SK-N-SH (cell line): ENCODE data around the gene SZT2. TPM values are rescaled to one million over a fixed set of nuclear protein-coding genes. Genes with fewer than 3 reads are reported as not detected.

Experiments used
- CTCF ChIA-PET: fragments of 300-600, 350-600 bp; formaldehyde crosslinking; extraction: SDS; loops from one replicate; lab custom pipeline; 2021; lab: Yijun Ruan, JAX
- POLR2A ChIA-PET: fragments of 350-600 bp; sonication (Branson Sonifier 250); formaldehyde crosslinking; extraction: SDS; loops from one replicate; lab custom pipeline; 2020; ENCODE audit warnings: antibody characterized with exemption, inconsistent platforms; lab: Yijun Ruan, JAX
- DNase-seq: peaks from one replicate; pipeline ENCODE4 v3.0.0; 2012
- H2AFZ ChIP-seq: fragments of 200-600 bp; sonication (generic); 2 replicates; pipeline ENCODE4 v1.8.1; 2016; ENCODE audit warnings: antibody characterized with exemption, mild to moderate bottlenecking, low read depth
- H3F3A ChIP-seq: fragments of 200-600 bp; sonication (generic); replicated peaks from 2 replicates; pipeline ENCODE3; 2016; ENCODE audit warnings: antibody characterized with exemption, mild to moderate bottlenecking; ENCODE audit not compliant: insufficient read depth
- H3K27ac ChIP-seq, 2 experiments: fragments of 200-500 bp in 1 of 2; fragments of 200-600 bp in 1 of 2; sonication (Bioruptor generic) in 1 of 2; sonication (generic), shearing (Covaris generic) in 1 of 2; 2 replicates each; pipeline versions ENCODE4 v1.5.1 to v1.6.1; 2014 to 2016; ENCODE audit warnings: low read depth in 2 of 2, inconsistent platforms in 1 of 2, low read length in 1 of 2, mild to moderate bottlenecking in 1 of 2, mixed read lengths in 1 of 2
- H3K27me3 ChIP-seq: fragments of 200-600 bp; sonication (generic), shearing (Covaris generic); 2 replicates; pipeline ENCODE4 v1.6.1; 2016; ENCODE audit warnings: mixed run types; ENCODE audit not compliant: insufficient read depth
- H3K36me3 ChIP-seq, 2 experiments: fragments of 200-500 bp in 1 of 2; fragments of 200-600 bp in 1 of 2; sonication (Bioruptor generic) in 1 of 2; sonication (generic) in 1 of 2; replicated peaks in 1 of 2; 2 replicates each; pipeline versions ENCODE3 to v1.5.1; 2014 to 2016; ENCODE audit warnings: low read length in 1 of 2, mild to moderate bottlenecking in 1 of 2; ENCODE audit not compliant: insufficient read depth in 2 of 2, control insufficient read depth in 1 of 2
- H3K4me1 ChIP-seq, 2 experiments: fragments of 200-500 bp in 1 of 2; fragments of 200-600 bp in 1 of 2; sonication (Bioruptor generic) in 1 of 2; sonication (generic), shearing (Covaris generic) in 1 of 2; 2 replicates each; pipeline versions ENCODE4 v1.5.1 to v1.6.1; 2014 to 2016; ENCODE audit warnings: low read depth in 1 of 2, low read length in 1 of 2, mixed run types in 1 of 2; ENCODE audit not compliant: insufficient read depth in 2 of 2, control insufficient read depth in 1 of 2
- H3K4me2 ChIP-seq: fragments of 200-600 bp; sonication (generic), shearing (Covaris generic); 2 replicates; pipeline ENCODE4 v1.6.1; 2017; ENCODE audit warnings: mixed run types
- H3K4me3 ChIP-seq, 2 experiments: fragments of 200-500 bp in 1 of 2; fragments of 200-600 bp in 1 of 2; sonication (Bioruptor generic) in 1 of 2; sonication (generic), shearing (Covaris generic) in 1 of 2; 2 replicates each; pipeline versions ENCODE4 v1.5.1 to v1.8.1; 2014 to 2016; ENCODE audit warnings: low read depth in 2 of 2, inconsistent platforms in 1 of 2, low read length in 1 of 2, mild to moderate bottlenecking in 1 of 2, mixed read lengths in 1 of 2, moderate library complexity in 1 of 2
- H3K79me2 ChIP-seq: fragments of 200-600 bp; sonication (generic); 2 replicates; pipeline ENCODE4 v1.8.1; 2017; ENCODE audit warnings: mild to moderate bottlenecking; ENCODE audit not compliant: insufficient read depth
- H3K9ac ChIP-seq: fragments of 200-600 bp; sonication (generic); 2 replicates; pipeline ENCODE4 v1.6.1; 2017; ENCODE audit warnings: mixed run types
- H3K9me2 ChIP-seq: fragments of 200-600 bp; sonication (generic); 2 replicates; pipeline ENCODE4 v1.6.1; 2017; ENCODE audit warnings: mixed run types
- H3K9me3 ChIP-seq: fragments of 200-600 bp; sonication (generic); 2 replicates; pipeline ENCODE4 v1.6.1; 2017; ENCODE audit warnings: mixed run types, mild to moderate bottlenecking, moderate library complexity
- H4K20me1 ChIP-seq: fragments of 200-600 bp; sonication (generic); 2 replicates; pipeline ENCODE4 v1.6.1; 2017; ENCODE audit warnings: mild to moderate bottlenecking, mixed run types; ENCODE audit not compliant: insufficient read depth
- CHD2 ChIP-seq: fragments of 150-350 bp; IDR thresholded peaks from 2 replicates; pipeline ENCODE4 v1.6.1; 2018; ENCODE audit warnings: low read length; ENCODE audit not compliant: partially characterized antibody
- ELF1 ChIP-seq: IDR thresholded peaks from 2 replicates; pipeline ENCODE4 v1.4.0; 2012
- EZH2phosphoT487 ChIP-seq: fragments of 200-600 bp; sonication (generic); IDR thresholded peaks from 2 replicates; pipeline ENCODE4 v1.6.1; 2017; ENCODE audit warnings: low read depth, mixed run types, mild to moderate bottlenecking, antibody characterized with exemption, moderate library complexity, borderline replicate concordance
- FOSL2 ChIP-seq: IDR thresholded peaks from 2 replicates; pipeline ENCODE4 v1.4.0; 2012; ENCODE audit warnings: low read depth, mild to moderate bottlenecking, moderate library complexity, borderline replicate concordance
- FOXJ3 ChIP-seq: sonication (generic); formaldehyde crosslinking; IDR thresholded peaks from 2 replicates; pipeline ENCODE4 v1.5.1; 2020; ENCODE audit warnings: mild to moderate bottlenecking, missing genetic modification reagents
- FOXM1 ChIP-seq: IDR thresholded peaks from 2 replicates; pipeline ENCODE4 v1.4.0; 2012; ENCODE audit warnings: low read depth, mild to moderate bottlenecking
- GABPA ChIP-seq: IDR thresholded peaks from 2 replicates; pipeline ENCODE4 v1.4.0; 2012; ENCODE audit warnings: low read depth, mild to moderate bottlenecking
- GATA2 ChIP-seq: sonication (generic); formaldehyde crosslinking; IDR thresholded peaks from 2 replicates; pipeline ENCODE4 v1.5.0; 2020; ENCODE audit warnings: mild to moderate bottlenecking, missing genetic modification reagents
- JUND ChIP-seq: IDR thresholded peaks from 2 replicates; pipeline ENCODE4 v1.4.0; 2012
- MXI1 ChIP-seq: IDR thresholded peaks from 2 replicates; pipeline ENCODE4 v1.6.1; 2012; ENCODE audit warnings: mild to moderate bottlenecking, low read depth, low read length, improper control_type of control experiment
- NFIC ChIP-seq: IDR thresholded peaks from 2 replicates; pipeline ENCODE4 v1.4.0; 2012; ENCODE audit warnings: borderline replicate concordance
- NRF1 ChIP-seq: IDR thresholded peaks from 2 replicates; pipeline ENCODE4 v1.6.1; 2012; ENCODE audit warnings: low read depth, mild to moderate bottlenecking, low read length
- PBX3 ChIP-seq: IDR thresholded peaks from 2 replicates; pipeline ENCODE4; 2012
- RAD21 ChIP-seq: IDR thresholded peaks from 2 replicates; pipeline ENCODE4 v1.6.1; 2012; ENCODE audit warnings: mild to moderate bottlenecking, low read length
- RCOR1 ChIP-seq: fragments of 150-350 bp; IDR thresholded peaks from 2 replicates; pipeline ENCODE4 v1.6.1; 2017; ENCODE audit warnings: antibody characterized with exemption, low read length
- RFX5 ChIP-seq: IDR thresholded peaks from 2 replicates; pipeline ENCODE4 v1.6.1; 2012; ENCODE audit warnings: mild to moderate bottlenecking, improper control_type of control experiment, low read length
- SMC3 ChIP-seq: IDR thresholded peaks from 2 replicates; pipeline ENCODE4 v1.6.1; 2012; ENCODE audit warnings: low read depth, low read length, improper control_type of control experiment
- TAF1 ChIP-seq: IDR thresholded peaks from 2 replicates; pipeline ENCODE4 v1.6.1; 2012; ENCODE audit warnings: low read depth, mild to moderate bottlenecking, low read length, moderate library complexity, borderline replicate concordance
- TCF12 ChIP-seq: IDR thresholded peaks from 2 replicates; pipeline ENCODE4 v1.4.0; 2012
- USF1 ChIP-seq: IDR thresholded peaks from 2 replicates; pipeline ENCODE4 v1.4.0; 2012; ENCODE audit warnings: low read depth, borderline replicate concordance
- YY1 ChIP-seq: IDR thresholded peaks from 2 replicates; pipeline ENCODE4 v1.4.0; 2012; ENCODE audit warnings: low read depth, mild to moderate bottlenecking
- WGBS: methylation state at CpG from one replicate; pipeline ENCODE4 v1.1.6; 2017; ENCODE audit warnings: low lambda C conversion rate; 5-methylcytosine and 5-hydroxymethylcytosine counted together
- polyA plus RNA-seq, 3 experiments: library from polyadenylated mRNA; depleted of rRNA; stranded (reverse); fragments of >200 nt; gene quantifications; 2 replicates each; pipeline ENCODE4 v1.2.3, GENCODE V29; 2012
- TF ChIP-seq, protein P1 (sequence below): IDR thresholded peaks from 2 replicates; pipeline ENCODE4 v1.6.1; 2012; ENCODE audit warnings: mild to moderate bottlenecking, low read depth, low read length, moderate library complexity
- TF ChIP-seq, protein P2 (sequence below): IDR thresholded peaks from 2 replicates; pipeline ENCODE4 v1.4.0; 2012; ENCODE audit warnings: low read depth, borderline replicate concordance

SZT2 gene
- polyA plus RNA-seq, 1 of the 3 experiments (the other 2 are of a cell fraction), result 12.9 TPM

DNA sequence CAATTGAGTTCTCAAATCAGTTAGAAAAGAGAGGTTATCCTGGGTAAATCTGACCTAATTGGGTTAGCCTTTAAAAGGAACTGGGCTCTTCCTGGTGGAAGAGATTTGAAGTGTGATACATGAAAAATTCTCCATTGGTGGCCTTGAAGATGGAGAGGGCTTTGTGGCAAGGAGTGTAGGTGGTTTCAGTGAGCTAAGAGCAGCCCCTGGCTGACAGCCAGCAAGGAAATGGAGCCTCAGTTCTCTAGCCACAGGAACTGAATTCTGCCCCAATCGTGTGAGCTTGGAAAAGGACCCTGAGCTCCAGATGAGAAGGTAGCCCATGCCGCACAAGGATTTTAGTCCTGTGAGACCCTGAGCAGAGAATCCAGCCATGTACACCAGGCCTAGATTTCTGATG lies 76.7 kb downstream of the SZT2 start (continued):
- TF ChIP-seq GATA2 (CRISPR knock-in tag), result no peak
- TF ChIP-seq TCF12, result no peak
- no peak for TF ChIP-seq FOXM1
- no peak for TF ChIP-seq NFIC
- TF ChIP-seq, protein P1, sequence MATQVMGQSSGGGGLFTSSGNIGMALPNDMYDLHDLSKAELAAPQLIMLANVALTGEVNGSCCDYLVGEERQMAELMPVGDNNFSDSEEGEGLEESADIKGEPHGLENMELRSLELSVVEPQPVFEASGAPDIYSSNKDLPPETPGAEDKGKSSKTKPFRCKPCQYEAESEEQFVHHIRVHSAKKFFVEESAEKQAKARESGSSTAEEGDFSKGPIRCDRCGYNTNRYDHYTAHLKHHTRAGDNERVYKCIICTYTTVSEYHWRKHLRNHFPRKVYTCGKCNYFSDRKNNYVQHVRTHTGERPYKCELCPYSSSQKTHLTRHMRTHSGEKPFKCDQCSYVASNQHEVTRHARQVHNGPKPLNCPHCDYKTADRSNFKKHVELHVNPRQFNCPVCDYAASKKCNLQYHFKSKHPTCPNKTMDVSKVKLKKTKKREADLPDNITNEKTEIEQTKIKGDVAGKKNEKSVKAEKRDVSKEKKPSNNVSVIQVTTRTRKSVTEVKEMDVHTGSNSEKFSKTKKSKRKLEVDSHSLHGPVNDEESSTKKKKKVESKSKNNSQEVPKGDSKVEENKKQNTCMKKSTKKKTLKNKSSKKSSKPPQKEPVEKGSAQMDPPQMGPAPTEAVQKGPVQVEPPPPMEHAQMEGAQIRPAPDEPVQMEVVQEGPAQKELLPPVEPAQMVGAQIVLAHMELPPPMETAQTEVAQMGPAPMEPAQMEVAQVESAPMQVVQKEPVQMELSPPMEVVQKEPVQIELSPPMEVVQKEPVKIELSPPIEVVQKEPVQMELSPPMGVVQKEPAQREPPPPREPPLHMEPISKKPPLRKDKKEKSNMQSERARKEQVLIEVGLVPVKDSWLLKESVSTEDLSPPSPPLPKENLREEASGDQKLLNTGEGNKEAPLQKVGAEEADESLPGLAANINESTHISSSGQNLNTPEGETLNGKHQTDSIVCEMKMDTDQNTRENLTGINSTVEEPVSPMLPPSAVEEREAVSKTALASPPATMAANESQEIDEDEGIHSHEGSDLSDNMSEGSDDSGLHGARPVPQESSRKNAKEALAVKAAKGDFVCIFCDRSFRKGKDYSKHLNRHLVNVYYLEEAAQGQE, result no peak
- TF ChIP-seq ELF1, result no peak

GRCh38 chr1:43468414-43468813 lies 78.7 kb downstream of the SZT2 start:
- no peak overlapping the region for H3K27ac ChIP-seq
- H3K27me3 ChIP-seq, result no peaks in the 10 kb centered on the region
- H4K20me1 ChIP-seq, result no peaks in the 10 kb centered on the region
- 86% methylated on average over 1 of the region's 3 CpGs for WGBS
- no peak for TF ChIP-seq FOSL2
- TF ChIP-seq RAD21, result no peak
- TF ChIP-seq FOXJ3 (CRISPR knock-in tag), result no peak
- no peak for TF ChIP-seq NRF1
- TF ChIP-seq JUND, result no peak
- TF ChIP-seq EZH2phosphoT487, result no peak
- TF ChIP-seq, protein P2, sequence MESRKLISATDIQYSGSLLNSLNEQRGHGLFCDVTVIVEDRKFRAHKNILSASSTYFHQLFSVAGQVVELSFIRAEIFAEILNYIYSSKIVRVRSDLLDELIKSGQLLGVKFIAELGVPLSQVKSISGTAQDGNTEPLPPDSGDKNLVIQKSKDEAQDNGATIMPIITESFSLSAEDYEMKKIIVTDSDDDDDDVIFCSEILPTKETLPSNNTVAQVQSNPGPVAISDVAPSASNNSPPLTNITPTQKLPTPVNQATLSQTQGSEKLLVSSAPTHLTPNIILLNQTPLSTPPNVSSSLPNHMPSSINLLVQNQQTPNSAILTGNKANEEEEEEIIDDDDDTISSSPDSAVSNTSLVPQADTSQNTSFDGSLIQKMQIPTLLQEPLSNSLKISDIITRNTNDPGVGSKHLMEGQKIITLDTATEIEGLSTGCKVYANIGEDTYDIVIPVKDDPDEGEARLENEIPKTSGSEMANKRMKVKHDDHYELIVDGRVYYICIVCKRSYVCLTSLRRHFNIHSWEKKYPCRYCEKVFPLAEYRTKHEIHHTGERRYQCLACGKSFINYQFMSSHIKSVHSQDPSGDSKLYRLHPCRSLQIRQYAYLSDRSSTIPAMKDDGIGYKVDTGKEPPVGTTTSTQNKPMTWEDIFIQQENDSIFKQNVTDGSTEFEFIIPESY, result no peak
- TF ChIP-seq TAF1, result no peak
- TF ChIP-seq FOXM1, result no peak
- no peak for TF ChIP-seq MXI1
- TF ChIP-seq RCOR1, result no peak
- TF ChIP-seq GATA2 (CRISPR knock-in tag), result no peak
- no peak for TF ChIP-seq USF1
- no peak for TF ChIP-seq SMC3
- no peak for TF ChIP-seq RFX5
- TF ChIP-seq ELF1, result no peak
- no peak for TF ChIP-seq PBX3
- TF ChIP-seq GABPA, result no peak
- no peak for TF ChIP-seq CHD2
- TF ChIP-seq YY1, result no peak
- ChIA-PET POLR2A (no interaction called here), CTCF (interaction anchor here (1.3 kb wide), 1 partner anchor 466 kb away, joined by 3 read pairs; no protein-coding TSS in a partner anchor)
- H3K9ac ChIP-seq, result no peak overlapping the region
- H3K9me3 ChIP-seq, result no peaks in the 10 kb centered on the region
- no peak overlapping the region for H3K4me3 ChIP-seq
- H3K4me1 ChIP-seq, result peaks cover 14 to 26% of the 10 kb centered on the region in 2 experiments
- no peak overlapping the region for H2AFZ ChIP-seq
- H3K9me2 ChIP-seq, result no peaks in the 10 kb centered on the region
- H3K79me2 ChIP-seq, result no peaks in the 10 kb centered on the region
- H3K4me2 ChIP-seq, result no peak overlapping the region
- DNase-seq, result no peak
- no peaks in the 10 kb centered on the region for H3K36me3 ChIP-seq
- H3F3A ChIP-seq, result peaks cover 18% of the 10 kb centered on the region
